ENCODE data around the gene TMC6.
"Not testable (repeated sequence)": the region's sequence is repeated elsewhere in the genome, so short reads cannot be mapped to it uniquely, and the experiment has no call there.

TMC6 gene

GRCh38 chr17:78081551-78081950, 47.0 kb downstream of the TMC6 start:
- no peak for DNase-seq (ENCODE audit: low read depth in 2 of 2)

DNA sequence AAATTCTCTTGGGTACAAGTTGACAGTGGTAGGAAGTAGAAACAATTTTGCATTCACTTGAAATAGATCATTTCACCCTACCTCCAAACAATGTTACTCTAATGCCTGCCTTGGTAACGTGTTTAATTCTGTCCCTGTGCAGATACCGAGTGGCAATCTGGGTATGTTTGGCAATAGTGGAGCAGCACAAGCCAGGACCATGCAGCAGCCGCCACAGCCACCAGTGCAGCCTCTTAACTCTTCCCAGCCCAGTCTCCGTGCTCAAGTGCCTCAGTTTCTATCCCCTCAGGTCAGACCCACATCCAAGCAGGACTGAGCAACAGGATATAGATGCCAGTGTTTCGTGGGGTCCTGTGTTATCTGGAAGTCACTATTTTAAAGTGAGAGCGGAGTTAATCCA, 49.3 kb downstream of the TMC6 start:
- no peak for DNase-seq (ENCODE audit: low read depth in 2 of 2)

GRCh38 chr17:78075545-78075944, 53.0 kb downstream of the TMC6 start:
- no peak for DNase-seq (ENCODE audit: low read depth in 2 of 2)

DNA sequence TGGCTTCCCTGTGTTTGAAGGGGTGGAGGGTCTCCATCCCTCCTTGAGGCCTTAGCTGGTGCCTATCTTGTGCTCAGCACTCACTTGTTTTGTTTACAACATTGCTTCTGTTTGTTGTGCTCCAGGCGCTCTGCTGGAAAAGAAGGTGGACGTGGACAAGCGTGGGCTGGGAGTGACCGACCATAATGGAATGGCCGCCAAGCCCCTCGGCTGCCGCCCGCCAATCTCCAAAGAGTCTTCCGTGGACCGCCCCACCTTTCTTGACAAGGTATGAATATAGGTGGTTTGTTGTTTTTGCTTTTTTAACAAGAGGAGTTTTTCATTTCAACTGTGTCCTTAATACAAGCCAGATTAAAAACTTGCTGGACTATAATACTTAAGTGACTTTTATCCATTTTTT, 53.5 kb downstream of the TMC6 start:
- no peak for DNase-seq (ENCODE audit: low read depth in 2 of 2)

DNA sequence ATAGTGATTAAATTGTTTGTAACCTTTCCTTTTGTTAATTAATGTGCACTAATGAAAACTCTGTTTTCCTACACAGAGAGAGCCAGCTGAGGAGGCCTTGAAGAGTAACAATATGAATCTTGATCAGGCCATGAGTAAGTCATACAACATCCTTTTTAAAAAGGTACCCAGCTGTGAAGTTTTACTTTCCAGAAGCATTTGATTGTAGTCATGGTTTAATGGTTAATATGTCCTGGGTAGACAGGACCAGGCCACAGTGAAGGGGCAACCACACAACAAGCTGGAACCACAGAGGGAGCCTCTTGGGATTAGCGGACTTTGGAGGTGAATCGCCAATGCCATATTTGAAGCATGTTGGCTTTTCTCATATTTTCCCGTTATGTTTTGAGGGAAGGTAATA, 55.6 kb downstream of the TMC6 start:
- no peak for DNase-seq (ENCODE audit: low read depth in 2 of 2)

GRCh38 chr17:78069695-78070094, 58.9 kb downstream of the TMC6 start:
- DNase-seq (ENCODE audit: low read depth in 2 of 2): no peak

DNA sequence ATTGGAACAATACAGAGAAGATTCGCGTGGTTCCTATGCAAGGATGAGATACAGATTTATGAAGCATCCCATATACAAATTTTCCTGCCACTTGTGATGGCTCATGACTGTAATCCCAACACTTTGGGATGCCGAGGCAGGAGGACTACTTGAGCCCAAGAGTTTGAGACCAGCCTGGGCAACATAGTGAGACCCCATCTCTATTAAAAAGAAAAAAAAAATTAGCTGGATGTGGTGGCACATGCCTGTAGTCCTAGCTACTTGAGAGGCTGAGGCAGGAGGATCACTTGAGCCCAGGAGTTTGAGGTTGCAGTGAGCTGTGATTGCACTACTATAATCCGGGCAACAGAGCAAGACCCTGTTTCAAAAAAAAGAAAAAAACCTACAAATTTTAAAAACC, 61.6 kb downstream of the TMC6 start:
- not testable (repeated sequence) for DNase-seq (ENCODE audit: low read depth in 2 of 2)

GRCh38 chr17:78064708-78065107, 63.8 kb downstream of the TMC6 start:
- no peak for DNase-seq (ENCODE audit: low read depth in 2 of 2)

DNA sequence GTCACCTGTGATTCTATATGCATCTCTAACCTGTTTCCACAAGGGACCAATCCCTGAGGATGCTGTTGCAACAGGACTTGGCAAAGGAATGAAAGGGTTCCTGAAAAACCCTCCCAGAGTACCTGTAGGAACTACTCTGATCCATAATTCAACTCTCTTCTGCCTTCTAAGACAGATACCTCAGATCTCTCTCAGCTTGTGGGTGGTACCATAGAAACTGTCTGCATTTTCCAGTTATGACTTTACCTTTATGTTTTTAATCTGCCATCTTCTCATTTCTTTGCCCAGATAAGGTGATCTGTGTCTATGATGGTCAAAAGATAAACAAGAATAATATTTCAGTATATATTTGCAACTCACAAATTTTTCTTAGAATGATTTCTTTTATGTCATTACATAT, 65.1 kb downstream of the TMC6 start:
- DNase-seq (ENCODE audit: low read depth in 2 of 2): no peak

GRCh38 chr17:78062596-78062995, 66.0 kb downstream of the TMC6 start:
- DNase-seq (ENCODE audit: low read depth in 2 of 2): no peak
